Measurements from ENCODE around the gene NKX3-2.

The NKX3-2 gene

GRCh38 chr4:13540446-13541175 is 3.7 kb downstream of the NKX3-2 start:
- TF ChIP-seq GATA2 (IDR thresholded peaks at IDR 0.05; ENCODE audit: low read depth, low read length), result no peak
- TF ChIP-seq GATA3 (IDR thresholded peaks at IDR 0.05; ENCODE audit: low read depth, low read length), result no peak

GRCh38 chr4:13539619-13540445 is 4.5 kb downstream of the NKX3-2 start:
- TF ChIP-seq GATA2 (IDR thresholded peaks at IDR 0.05; ENCODE audit: low read depth, low read length) (no peak), GATA3 (IDR thresholded peaks at IDR 0.05; ENCODE audit: low read depth, low read length) (no peak)

GRCh38 chr4:13539047-13539618 is 5.2 kb downstream of the NKX3-2 start:
- TF ChIP-seq GATA2 (IDR thresholded peaks at IDR 0.05; ENCODE audit: low read depth, low read length) (no peak), GATA3 (IDR thresholded peaks at IDR 0.05; ENCODE audit: low read depth, low read length) (no peak)

GRCh38 chr4:13538427-13538973 is 5.8 kb downstream of the NKX3-2 start:
- TF ChIP-seq GATA3 (IDR thresholded peaks at IDR 0.05; ENCODE audit: low read depth, low read length) (no peak), GATA2 (IDR thresholded peaks at IDR 0.05; ENCODE audit: low read depth, low read length) (no peak)

GRCh38 chr4:13537832-13538177 is 6.5 kb downstream of the NKX3-2 start:
- no peak for TF ChIP-seq GATA2 (IDR thresholded peaks at IDR 0.05; ENCODE audit: low read depth, low read length)
- no peak for TF ChIP-seq GATA3 (IDR thresholded peaks at IDR 0.05; ENCODE audit: low read depth, low read length)

GRCh38 chr4:13537011-13537831 is 7.1 kb downstream of the NKX3-2 start:
- TF ChIP-seq GATA3 (IDR thresholded peaks at IDR 0.05; ENCODE audit: low read depth, low read length) (no peak), GATA2 (IDR thresholded peaks at IDR 0.05; ENCODE audit: low read depth, low read length) (no peak)

- TF ChIP-seq GATA3 (IDR thresholded peaks at IDR 0.05; ENCODE audit: low read depth, low read length) (no peak), GATA2 (IDR thresholded peaks at IDR 0.05; ENCODE audit: low read depth, low read length) (no peak)
Observed at GRCh38 chr4:13536607-13537006, 7.7 kb downstream of the NKX3-2 start.

- TF ChIP-seq GATA3 (IDR thresholded peaks at IDR 0.05; ENCODE audit: low read depth, low read length) (no peak), GATA2 (IDR thresholded peaks at IDR 0.05; ENCODE audit: low read depth, low read length) (no peak)
Observed at GRCh38 chr4:13535708-13536361, 8.5 kb downstream of the NKX3-2 start.

- no peak for TF ChIP-seq GATA2 (IDR thresholded peaks at IDR 0.05; ENCODE audit: low read depth, low read length)
- no peak for TF ChIP-seq GATA3 (IDR thresholded peaks at IDR 0.05; ENCODE audit: low read depth, low read length)
Observed at GRCh38 chr4:13535118-13535517, 9.2 kb downstream of the NKX3-2 start.

GRCh38 chr4:13534344-13535063 is 9.8 kb downstream of the NKX3-2 start:
- TF ChIP-seq GATA2 (IDR thresholded peaks at IDR 0.05; ENCODE audit: low read depth, low read length) (no peak), GATA3 (IDR thresholded peaks at IDR 0.05; ENCODE audit: low read depth, low read length) (no peak)

- no peak for TF ChIP-seq GATA2 (IDR thresholded peaks at IDR 0.05; ENCODE audit: low read depth, low read length)
- no peak for TF ChIP-seq GATA3 (IDR thresholded peaks at IDR 0.05; ENCODE audit: low read depth, low read length)
Observed at GRCh38 chr4:13533670-13534343, 10.5 kb downstream of the NKX3-2 start.

GRCh38 chr4:13531625-13531998 is 12.7 kb downstream of the NKX3-2 start:
- TF ChIP-seq GATA2 (IDR thresholded peaks at IDR 0.05; ENCODE audit: low read depth, low read length), result no peak
- TF ChIP-seq GATA3 (IDR thresholded peaks at IDR 0.05; ENCODE audit: low read depth, low read length), result no peak

All from SH-SY5Y (cell line).